CD14-positive monocyte (primary cell): ENCODE results near the gene FOXA1. TPM values are rescaled to one million over a fixed set of nuclear protein-coding genes. Genes with fewer than 3 reads are reported as not detected.

Source experiments
- DNase-seq, 3 donors: peaks; one replicate each; pipeline ENCODE4 v3.0.0-alpha.2; 2011 to 2022
- H2AFZ ChIP-seq: 2 replicates; pipeline ENCODE4 v1.6.0; 2012; ENCODE audit warnings: mild to moderate bottlenecking, low read depth, low read length, inconsistent platforms; ENCODE audit not compliant: insufficient read depth, poor library complexity, severe bottlenecking
- H3K27ac ChIP-seq, 2 donors: 1 replicate in 1 of 2; 2 replicates in 1 of 2; pipeline ENCODE4 v1.5.1; 2012 to 2013; ENCODE audit warnings: low read length in 2 of 2, control low read depth in 1 of 2, inconsistent platforms in 1 of 2, low read depth in 1 of 2, mild to moderate bottlenecking in 1 of 2
- H3K27me3 ChIP-seq, 2 donors: one replicate each; pipeline versions ENCODE4 v1.6.0 to v1.6.1; 2011 to 2013; ENCODE audit warnings: low read length in 2 of 2; ENCODE audit not compliant: control insufficient read depth in 2 of 2, insufficient read depth in 2 of 2
- H3K36me3 ChIP-seq, 2 donors: replicated peaks in 1 of 2; 1 replicate in 1 of 2; 2 replicates in 1 of 2; pipeline versions ENCODE4 v1.5.1 to v1.6.1; 2012 to 2013; ENCODE audit warnings: low read length in 2 of 2, control low read depth in 1 of 2, inconsistent platforms in 1 of 2, mild to moderate bottlenecking in 1 of 2; ENCODE audit not compliant: insufficient read depth in 2 of 2, control insufficient read depth in 1 of 2
- H3K4me1 ChIP-seq, 2 donors: 1 replicate in 1 of 2; 2 replicates in 1 of 2; pipeline versions ENCODE4 v1.5.1 to v1.6.1; 2012 to 2013; ENCODE audit warnings: low read length in 2 of 2, control low read depth in 1 of 2, inconsistent platforms in 1 of 2, mild to moderate bottlenecking in 1 of 2, moderate library complexity in 1 of 2; ENCODE audit not compliant: insufficient read depth in 2 of 2, control insufficient read depth in 1 of 2
- H3K4me2 ChIP-seq: replicated peaks from 2 replicates; pipeline ENCODE3; 2012; ENCODE audit warnings: low read length, moderate library complexity, mild to moderate bottlenecking; ENCODE audit not compliant: poor library complexity, severe bottlenecking; ENCODE audit errors: extremely low read depth
- H3K4me3 ChIP-seq, 3 experiments: fragments of 200-600 bp in 1 of 3; sonication (generic) in 1 of 3; replicated peaks in 1 of 3; 1 replicate in 2 of 3; 2 replicates in 1 of 3; pipeline ENCODE4 v1.5.1; 2011 to 2013; ENCODE audit warnings: low read length in 3 of 3, mild to moderate bottlenecking in 3 of 3, control low read depth in 2 of 3, low read depth in 2 of 3, inconsistent platforms in 1 of 3, moderate library complexity in 1 of 3
- H3K79me2 ChIP-seq: 2 replicates; pipeline ENCODE4 v1.6.0; 2012; ENCODE audit warnings: mild to moderate bottlenecking, control low read depth, inconsistent platforms, low read length, moderate library complexity; ENCODE audit not compliant: insufficient read depth
- H3K9ac ChIP-seq: 2 replicates; pipeline ENCODE4 v1.6.0; 2017; ENCODE audit warnings: low read length, mild to moderate bottlenecking; ENCODE audit not compliant: insufficient read depth, poor library complexity, severe bottlenecking
- H3K9me3 ChIP-seq, 2 donors: replicated peaks in 1 of 2; 1 replicate in 1 of 2; 2 replicates in 1 of 2; pipeline versions ENCODE4 v1.5.1 to v1.6.1; 2012 to 2013; ENCODE audit warnings: low read length in 2 of 2, control low read depth in 1 of 2; ENCODE audit not compliant: control insufficient read depth in 1 of 2, insufficient read depth in 1 of 2
- H4K20me1 ChIP-seq: 2 replicates; pipeline ENCODE4 v1.6.0; 2012; ENCODE audit warnings: mild to moderate bottlenecking, low read length, control low read depth, moderate library complexity; ENCODE audit not compliant: insufficient read depth
- H3K27ac Mint-ChIP-seq, 7 donors: one replicate each; pipeline ENCODE4 v1.8.0; 2020; ENCODE audit warnings: mild to moderate bottlenecking in 7 of 7, mixed read lengths in 7 of 7, moderate library complexity in 6 of 7, inconsistent platforms in 2 of 7
- H3K27me3 Mint-ChIP-seq, 3 donors: one replicate each; pipeline ENCODE4 v1.8.0; 2021 to 2022; ENCODE audit warnings: low read depth in 3 of 3, mild to moderate bottlenecking in 3 of 3, mixed read lengths in 3 of 3, moderate library complexity in 3 of 3, inconsistent platforms in 1 of 3
- H3K36me3 Mint-ChIP-seq, 2 donors: one replicate each; pipeline ENCODE4 v1.8.0; 2020; ENCODE audit warnings: mixed read lengths in 2 of 2, inconsistent platforms in 1 of 2, mild to moderate bottlenecking in 1 of 2
- H3K4me1 Mint-ChIP-seq: one replicate; pipeline ENCODE4 v1.8.0; 2020; ENCODE audit warnings: mild to moderate bottlenecking, mixed read lengths
- H3K4me3 Mint-ChIP-seq, 2 donors: one replicate each; pipeline ENCODE4 v1.8.0; 2020; ENCODE audit warnings: mild to moderate bottlenecking in 2 of 2, mixed read lengths in 2 of 2, moderate library complexity in 1 of 2
- H3K9me3 Mint-ChIP-seq, 7 donors: one replicate each; pipeline ENCODE4 v1.8.0; 2020 to 2022; ENCODE audit warnings: mixed read lengths in 7 of 7, mild to moderate bottlenecking in 6 of 7, moderate library complexity in 6 of 7, inconsistent platforms in 2 of 7
- WGBS: methylation state at CpG from one replicate; pipeline ENCODE4 v1.1.5; 2013; ENCODE audit warnings: missing lambda C conversion rate; ENCODE audit not compliant: insufficient coverage; 5-methylcytosine and 5-hydroxymethylcytosine counted together
- intact Hi-C, 2 donors: fragments of 100-400 bp; cut with micrococcal nuclease; formaldehyde crosslinking; loops; one replicate each; pipeline versions ENCODE4 v1.15.0 to v1.15.1; 2023
- polyA plus RNA-seq, 3 donors: library from polyadenylated mRNA; depleted of rRNA in 1 of 3; unstranded in 2 of 3; stranded (reverse) in 1 of 3; fragments of 300-500 nt in 2 of 3; fragments of >200 nt in 1 of 3; fragmentation: Illumina TruSeq in 2 of 3; gene quantifications; 1 replicate in 2 of 3; 2 replicates in 1 of 3; pipeline ENCODE4 v1.2.3, GENCODE V29; 2012 to 2021
- TF ChIP-seq, protein P1 (sequence below): fragments of 200-600 bp; IDR thresholded peaks from one replicate; pipeline ENCODE4 v1.8.0; 2022; ENCODE audit warnings: antibody characterized with exemption, mild to moderate bottlenecking

The FOXA1 gene
- polyA plus RNA-seq, 3 donors: 0.09 TPM; not detected in 2

DNA sequence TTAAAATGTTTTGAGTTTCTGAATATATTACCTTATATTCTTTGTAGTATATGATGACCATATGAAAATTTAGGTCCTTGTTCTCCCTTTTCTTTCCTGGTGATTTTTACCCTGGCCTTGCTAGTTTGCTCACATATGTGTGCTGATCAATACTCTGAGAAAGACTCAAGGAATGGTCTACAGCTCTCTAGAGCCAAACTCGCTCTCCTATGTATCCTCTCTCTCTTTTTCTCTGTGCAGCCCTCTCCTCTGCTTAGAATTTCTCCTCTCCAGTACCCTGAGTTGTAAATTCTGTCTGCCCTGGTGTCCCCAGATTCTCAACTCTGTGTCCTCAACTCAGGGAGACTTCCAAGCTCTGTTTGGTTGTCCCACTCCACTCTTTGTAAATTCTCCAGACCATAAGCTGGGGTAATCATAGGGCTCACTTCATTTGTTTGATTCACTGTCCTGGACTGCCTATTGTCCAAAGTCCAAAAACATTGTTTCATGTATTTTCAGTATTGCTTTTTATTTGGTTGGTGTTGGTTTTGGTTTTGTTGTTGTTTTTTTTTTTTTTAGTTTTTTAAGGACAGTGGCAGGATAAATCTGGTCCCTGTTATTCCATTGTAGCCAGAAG lies 41.0 kb downstream of the FOXA1 start:
- WGBS: no CpG with 5 or more reads among the region's 1 CpG
- Histone ChIP-seq H3K27ac (no peak overlapping the region), H3K27me3 (peaks cover 0 to 2% of the 10 kb centered on the region in 2 donors), H3K9me3 (no peaks in the 10 kb centered on the region), H3K79me2 (no peaks in the 10 kb centered on the region), H4K20me1 (no peaks in the 10 kb centered on the region), H3K4me1 (no peaks in the 10 kb centered on the region), H3K9ac (no peak overlapping the region), H3K36me3 (no peaks in the 10 kb centered on the region), H3K4me2 (no peak overlapping the region), H2AFZ (no peak overlapping the region), H3K4me3 (no peak overlapping the region)
- no peak for DNase-seq
- peaks cover 5 to 19% (median 13%) of the 10 kb centered on the region in 7 donors for H3K9me3 Mint-ChIP-seq
- no peaks in the 10 kb centered on the region for H3K4me1 Mint-ChIP-seq
- intact Hi-C loops: no loop called here
- no peak overlapping the region for H3K4me3 Mint-ChIP-seq
- TF ChIP-seq, protein P1, sequence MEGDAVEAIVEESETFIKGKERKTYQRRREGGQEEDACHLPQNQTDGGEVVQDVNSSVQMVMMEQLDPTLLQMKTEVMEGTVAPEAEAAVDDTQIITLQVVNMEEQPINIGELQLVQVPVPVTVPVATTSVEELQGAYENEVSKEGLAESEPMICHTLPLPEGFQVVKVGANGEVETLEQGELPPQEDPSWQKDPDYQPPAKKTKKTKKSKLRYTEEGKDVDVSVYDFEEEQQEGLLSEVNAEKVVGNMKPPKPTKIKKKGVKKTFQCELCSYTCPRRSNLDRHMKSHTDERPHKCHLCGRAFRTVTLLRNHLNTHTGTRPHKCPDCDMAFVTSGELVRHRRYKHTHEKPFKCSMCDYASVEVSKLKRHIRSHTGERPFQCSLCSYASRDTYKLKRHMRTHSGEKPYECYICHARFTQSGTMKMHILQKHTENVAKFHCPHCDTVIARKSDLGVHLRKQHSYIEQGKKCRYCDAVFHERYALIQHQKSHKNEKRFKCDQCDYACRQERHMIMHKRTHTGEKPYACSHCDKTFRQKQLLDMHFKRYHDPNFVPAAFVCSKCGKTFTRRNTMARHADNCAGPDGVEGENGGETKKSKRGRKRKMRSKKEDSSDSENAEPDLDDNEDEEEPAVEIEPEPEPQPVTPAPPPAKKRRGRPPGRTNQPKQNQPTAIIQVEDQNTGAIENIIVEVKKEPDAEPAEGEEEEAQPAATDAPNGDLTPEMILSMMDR: no peak
- no peaks in the 10 kb centered on the region for H3K36me3 Mint-ChIP-seq
- H3K27ac Mint-ChIP-seq: no peak overlapping the region
- H3K27me3 Mint-ChIP-seq: peaks cover 0 to 2% (median 1%) of the 10 kb centered on the region in 3 donors

DNA sequence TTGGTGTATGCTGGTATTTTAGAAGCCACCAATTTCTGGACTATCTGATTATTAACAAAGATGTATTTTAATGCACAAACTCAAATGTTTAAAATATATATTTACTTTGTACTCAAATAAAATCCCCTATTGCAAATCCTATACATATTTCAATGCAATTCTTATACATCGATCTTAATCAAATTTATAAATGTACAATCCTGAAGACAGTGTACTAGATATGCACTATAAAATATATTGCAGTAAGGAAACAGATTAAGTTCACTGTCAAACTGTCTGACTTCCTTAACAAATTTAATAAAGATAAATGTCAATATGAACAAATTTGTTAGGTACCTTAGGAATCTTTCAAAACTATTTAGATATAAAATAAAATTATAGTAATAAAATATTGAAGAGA lies 43.9 kb downstream of the FOXA1 start:
- H2AFZ ChIP-seq: no peak overlapping the region
- no peak overlapping the region for H3K27ac Mint-ChIP-seq
- no peaks in the 10 kb centered on the region for H3K79me2 ChIP-seq
- no peak overlapping the region for H3K4me2 ChIP-seq
- no CpG with 5 or more reads among the region's 1 CpG for WGBS
- no peaks in the 10 kb centered on the region for H3K36me3 Mint-ChIP-seq
- H4K20me1 ChIP-seq: no peaks in the 10 kb centered on the region
- no peaks in the 10 kb centered on the region for H3K4me1 ChIP-seq
- no peaks in the 10 kb centered on the region for H3K4me1 Mint-ChIP-seq
- H3K9ac ChIP-seq: no peak overlapping the region
- TF ChIP-seq, protein P1: no peak
- intact Hi-C loops: no loop called here
- H3K27ac ChIP-seq: no peak overlapping the region
- no peak overlapping the region for H3K4me3 Mint-ChIP-seq
- no peak overlapping the region for H3K4me3 ChIP-seq
- no peaks in the 10 kb centered on the region for H3K27me3 ChIP-seq
- no peak for DNase-seq
- H3K27me3 Mint-ChIP-seq: peaks cover 0 to 2% (median 0%) of the 10 kb centered on the region in 3 donors
- peaks cover 4 to 11% (median 8%) of the 10 kb centered on the region in 7 donors for H3K9me3 Mint-ChIP-seq
- no peaks in the 10 kb centered on the region for H3K36me3 ChIP-seq
- no peaks in the 10 kb centered on the region for H3K9me3 ChIP-seq
